Stomach (tissue), 9 donors: ENCODE measurements around the gene RAB17. TPM values are rescaled to one million over a fixed set of nuclear protein-coding genes. Genes with fewer than 3 reads are reported as not detected.

Source experiments
- DNase-seq, 2 donors: peaks; one replicate each; pipeline versions ENCODE4 v3.0.0 to v3.0.0-alpha.2; 2013 to 2019
- H3K27ac ChIP-seq, 5 donors: fragments of 200-600 bp in 4 of 5; sonication (generic) in 4 of 5; one replicate each; pipeline ENCODE4 v1.5.1; 2013 to 2019; ENCODE audit warnings: mild to moderate bottlenecking in 1 of 5, moderate library complexity in 1 of 5
- H3K27me3 ChIP-seq, 3 donors: fragments of 200-600 bp; sonication (generic); one replicate each; pipeline ENCODE4 v1.5.1; 2017 to 2019; ENCODE audit warnings: mixed run types in 1 of 3
- H3K36me3 ChIP-seq, 4 donors: fragments of 200-600 bp; sonication (generic); 1 replicate in 3 of 4; 2 replicates in 1 of 4; pipeline ENCODE4 v1.5.1; 2016 to 2019
- H3K4me1 ChIP-seq, 4 donors: fragments of 200-600 bp; sonication (generic); one replicate each; pipeline ENCODE4 v1.5.1; 2016 to 2019
- H3K4me3 ChIP-seq, 4 donors: fragments of 200-600 bp; sonication (generic) in 3 of 4; one replicate each; pipeline ENCODE4 v1.5.1; 2016 to 2019; ENCODE audit warnings: mild to moderate bottlenecking in 1 of 4
- H3K9me3 ChIP-seq, 4 donors: fragments of 200-600 bp; sonication (generic); one replicate each; pipeline ENCODE4 v1.5.1; 2016 to 2019
- EP300 ChIP-seq: sonication (generic); formaldehyde crosslinking; IDR thresholded peaks from one replicate; pipeline ENCODE4 v1.6.1; 2017; ENCODE audit warnings: antibody characterized with exemption
- POLR2A ChIP-seq, 4 donors: fragments of 450-650 bp; IDR thresholded peaks; one replicate each; pipeline ENCODE4 v1.6.1; 2016; ENCODE audit warnings: antibody characterized with exemption in 4 of 4, control low read depth in 2 of 4, mild to moderate bottlenecking in 1 of 4, moderate library complexity in 1 of 4
- POLR2AphosphoS5 ChIP-seq, 3 donors: sonication (generic); formaldehyde crosslinking; IDR thresholded peaks; one replicate each; pipeline ENCODE4 v1.6.1; 2016; ENCODE audit warnings: antibody characterized with exemption in 3 of 3
- WGBS, 5 donors: extraction: QIAGEN DNeasy Blood & Tissue Kit in 3 of 5; methylation state at CpG; one replicate each; pipeline versions ENCODE4 v1.1.5 to v1.1.7; 2013 to 2018; 5-methylcytosine and 5-hydroxymethylcytosine counted together
- intact Hi-C: fragments of 100-400 bp; cut with DNase I; formaldehyde crosslinking; loops from one replicate; pipeline ENCODE4 v1.15.1; 2023; ENCODE audit warnings: low total_unique reads
- polyA plus RNA-seq, 3 donors: library from polyadenylated mRNA; stranded (reverse); fragments of 200-250 nt; gene quantifications; one replicate each; pipeline ENCODE4 v1.2.3, GENCODE V29; 2013
- total RNA-seq, 5 donors: library from RNA; depleted of rRNA; stranded (reverse); fragments of >200 nt; gene quantifications; one replicate each; pipeline versions ENCODE4 v1.1.0 to v1.2.3, GENCODE V29; 2014 to 2016
- TF ChIP-seq, protein P1 (sequence below), 7 experiments: fragments of 450-650 bp in 4 of 7; fragments of 200-600 bp in 3 of 7; sonication (generic) in 3 of 7; IDR thresholded peaks; one replicate each; pipeline ENCODE4 v1.5.1; 2016 to 2019; ENCODE audit warnings: antibody characterized with exemption in 7 of 7, control low read depth in 2 of 7, mild to moderate bottlenecking in 1 of 7
- donor health status: healthy with polysubstance abuse.
- donor health status: Bipolar disorder and iron deficiency.
- donor health status: healthy.

The RAB17 gene
- total and polyA plus RNA-seq, 8 donors: 8.8 to 187 (median 50.8) TPM

DNA sequence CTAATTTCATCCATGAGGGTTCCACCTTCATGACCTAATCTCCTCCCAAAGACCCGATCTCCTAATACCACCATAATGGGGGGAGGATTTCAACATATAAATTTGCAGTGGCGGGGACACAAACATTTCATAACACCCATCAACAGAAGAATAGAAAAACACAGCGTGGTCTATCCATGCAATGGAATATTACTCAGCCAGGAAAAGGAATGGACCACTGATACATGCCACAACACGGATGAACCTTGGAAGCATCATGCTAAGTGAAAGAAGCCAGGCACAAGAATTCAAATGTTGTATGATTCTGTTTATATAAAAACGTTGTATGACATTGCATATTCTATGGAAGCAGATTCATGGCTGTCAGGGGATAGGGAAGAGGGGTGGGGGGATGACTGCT, 21.5 kb downstream of the RAB17 start:
- Histone ChIP-seq H3K27me3 (peaks cover 0 to 14% (median 8%) of the 10 kb centered on the region in 3 donors), H3K4me1 (peaks cover 10 to 18% (median 13%) of the 10 kb centered on the region in 4 donors), H3K36me3 (no peaks in the 10 kb centered on the region), H3K4me3 (no peak overlapping the region), H3K27ac (no peak overlapping the region), H3K9me3 (no peaks in the 10 kb centered on the region)
- no peak for TF ChIP-seq POLR2A (IDR thresholded peaks at IDR 0.05)
- TF ChIP-seq, protein P1, sequence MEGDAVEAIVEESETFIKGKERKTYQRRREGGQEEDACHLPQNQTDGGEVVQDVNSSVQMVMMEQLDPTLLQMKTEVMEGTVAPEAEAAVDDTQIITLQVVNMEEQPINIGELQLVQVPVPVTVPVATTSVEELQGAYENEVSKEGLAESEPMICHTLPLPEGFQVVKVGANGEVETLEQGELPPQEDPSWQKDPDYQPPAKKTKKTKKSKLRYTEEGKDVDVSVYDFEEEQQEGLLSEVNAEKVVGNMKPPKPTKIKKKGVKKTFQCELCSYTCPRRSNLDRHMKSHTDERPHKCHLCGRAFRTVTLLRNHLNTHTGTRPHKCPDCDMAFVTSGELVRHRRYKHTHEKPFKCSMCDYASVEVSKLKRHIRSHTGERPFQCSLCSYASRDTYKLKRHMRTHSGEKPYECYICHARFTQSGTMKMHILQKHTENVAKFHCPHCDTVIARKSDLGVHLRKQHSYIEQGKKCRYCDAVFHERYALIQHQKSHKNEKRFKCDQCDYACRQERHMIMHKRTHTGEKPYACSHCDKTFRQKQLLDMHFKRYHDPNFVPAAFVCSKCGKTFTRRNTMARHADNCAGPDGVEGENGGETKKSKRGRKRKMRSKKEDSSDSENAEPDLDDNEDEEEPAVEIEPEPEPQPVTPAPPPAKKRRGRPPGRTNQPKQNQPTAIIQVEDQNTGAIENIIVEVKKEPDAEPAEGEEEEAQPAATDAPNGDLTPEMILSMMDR (IDR thresholded peaks at IDR 0.05): no peak
- TF ChIP-seq EP300: no peak
- no peak for TF ChIP-seq POLR2AphosphoS5 (IDR thresholded peaks at IDR 0.05)
- DNase-seq: no peak
- intact Hi-C loops: no loop called here
- WGBS, 5 donors: 88 to 94% (median 92%) methylated on average over 5 of the region's 5 CpGs

DNA sequence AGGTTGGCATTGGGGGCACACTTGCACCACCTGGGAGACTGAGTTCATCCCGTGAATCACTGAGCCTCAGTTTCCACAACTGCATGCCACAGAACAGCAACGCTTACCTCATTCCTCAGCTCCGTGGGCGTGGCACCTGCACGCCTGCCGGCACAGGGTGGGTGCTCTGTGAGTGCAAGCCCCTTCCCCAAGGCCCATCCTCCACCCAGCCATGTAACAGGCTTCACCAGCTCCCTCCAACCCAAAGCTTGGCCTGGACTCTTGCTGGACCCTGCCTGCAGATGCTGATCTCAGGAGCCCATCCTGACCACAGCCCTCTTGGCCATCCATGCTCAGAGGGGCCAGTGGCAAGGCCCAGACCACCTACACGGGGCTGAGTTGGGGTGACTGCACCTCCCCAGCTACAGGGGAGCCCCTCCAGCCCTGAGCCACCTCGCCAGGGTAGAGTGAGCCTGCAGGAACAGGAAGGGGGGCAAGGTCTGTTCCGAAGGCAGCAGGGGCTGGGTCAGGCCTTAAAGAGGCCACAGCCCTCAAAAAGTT, 22.3 kb downstream of the RAB17 start:
- no peaks in the 10 kb centered on the region for H3K9me3 ChIP-seq
- H3K36me3 ChIP-seq: no peaks in the 10 kb centered on the region
- TF ChIP-seq, protein P1 (IDR thresholded peaks at IDR 0.05): no peak
- no peak for TF ChIP-seq POLR2AphosphoS5 (IDR thresholded peaks at IDR 0.05)
- no peak overlapping the region for H3K27ac ChIP-seq
- peaks cover 0 to 23% (median 16%) of the 10 kb centered on the region in 3 donors for H3K27me3 ChIP-seq
- peaks cover 10 to 16% (median 13%) of the 10 kb centered on the region in 4 donors for H3K4me1 ChIP-seq
- H3K4me3 ChIP-seq: no peak overlapping the region
- intact Hi-C loops: no loop called here
- no peak for DNase-seq
- 65 to 73% (median 67%) methylated on average over 6 to 9 of the region's 9 CpGs for WGBS, 5 donors

DNA sequence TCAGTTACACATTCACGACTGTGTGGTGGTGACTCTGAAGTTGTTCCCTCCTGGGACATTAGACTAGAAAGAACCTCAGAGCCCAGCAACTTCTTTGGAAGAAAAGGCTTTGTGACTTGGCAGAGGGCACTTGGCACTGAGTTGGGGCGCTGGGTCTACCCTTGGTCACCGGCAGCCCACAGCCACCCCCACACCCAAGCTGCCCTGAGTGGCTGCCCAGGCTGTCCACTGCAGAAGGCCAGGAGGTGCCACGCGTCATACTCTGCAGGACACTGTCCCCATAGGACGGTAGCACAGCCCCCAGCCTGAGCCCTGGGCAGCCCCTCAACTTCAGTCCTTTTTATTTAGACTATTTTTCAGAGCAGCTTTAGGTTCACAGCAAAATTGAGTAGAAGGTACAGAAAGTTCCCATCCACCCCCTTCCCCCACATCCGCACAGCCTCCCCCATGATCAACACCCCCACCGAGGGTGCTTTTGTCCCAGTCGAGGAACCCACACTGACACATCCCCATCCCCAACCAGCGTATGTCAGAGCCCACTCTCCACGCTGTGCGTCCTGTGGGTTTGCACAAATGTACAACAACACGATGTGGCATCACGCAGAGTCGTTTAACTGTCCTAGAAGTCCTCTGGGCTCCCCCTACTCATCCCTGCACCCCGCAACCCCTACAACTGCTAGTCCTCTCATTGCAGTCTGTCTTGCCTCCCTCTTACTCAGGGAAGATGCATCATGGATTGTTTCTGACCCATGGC, 23.1 kb downstream of the RAB17 start:
- H3K27me3 ChIP-seq: peaks cover 0 to 24% (median 16%) of the 10 kb centered on the region in 3 donors
- H3K4me3 ChIP-seq: no peak overlapping the region
- H3K9me3 ChIP-seq: no peaks in the 10 kb centered on the region
- WGBS, 5 donors: 82 to 90% (median 87%) methylated on average over 16 of the region's 16 CpGs
- peaks cover 6 to 10% (median 9%) of the 10 kb centered on the region in 4 donors for H3K4me1 ChIP-seq
- TF ChIP-seq EP300 (no peak), POLR2A (IDR thresholded peaks at IDR 0.05) (no peak), POLR2AphosphoS5 (IDR thresholded peaks at IDR 0.05) (no peak)
- TF ChIP-seq, protein P1 (IDR thresholded peaks at IDR 0.05): no peak
- intact Hi-C loops: no loop called here
- no peaks in the 10 kb centered on the region for H3K36me3 ChIP-seq
- no peak overlapping the region for H3K27ac ChIP-seq
- no peak for DNase-seq

DNA sequence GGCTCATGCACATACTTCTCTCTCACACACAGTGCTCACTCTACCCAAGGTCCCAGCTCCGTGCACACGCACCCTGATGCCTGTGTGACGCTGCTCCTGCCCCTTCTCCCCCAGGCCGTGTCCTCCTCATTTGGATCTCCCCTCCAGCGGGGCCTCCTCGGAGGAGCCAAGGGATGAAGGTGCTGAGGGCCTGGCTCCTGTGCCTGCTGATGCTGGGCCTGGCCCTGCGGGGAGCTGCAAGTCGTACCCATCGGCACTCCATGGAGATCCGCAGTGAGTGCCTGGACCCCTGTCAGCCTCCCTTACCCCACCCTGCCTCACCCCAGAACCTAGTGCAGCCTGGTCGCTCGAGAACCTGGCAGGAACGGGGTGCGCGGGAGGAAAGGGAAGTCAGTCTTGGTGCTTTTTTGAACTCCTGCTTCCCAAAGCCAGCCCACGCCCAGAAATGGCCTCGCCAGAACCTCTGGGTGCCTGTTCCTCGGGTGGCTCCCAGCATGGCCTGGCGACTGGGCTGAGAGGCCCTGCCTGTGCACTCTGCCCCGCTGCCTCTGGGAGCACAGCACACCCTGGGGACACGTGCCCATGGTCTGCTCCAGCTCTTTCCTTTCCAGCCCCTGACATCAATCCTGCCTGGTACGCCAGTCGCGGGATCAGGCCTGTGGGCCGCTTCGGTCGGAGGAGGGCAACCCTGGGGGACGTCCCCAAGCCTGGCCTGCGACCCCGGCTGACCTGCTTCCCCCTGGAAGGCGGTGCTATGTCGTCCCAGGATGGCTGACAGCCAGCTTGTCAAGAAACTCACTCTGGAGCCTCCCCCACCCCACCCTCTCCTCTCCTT, 23.9 kb downstream of the RAB17 start, which contains the start of gene PRLH:
PRLH (plus strand) TSS at position 174 of the 835 bp plus-strand sequence; CDS start at position 174, 0 bp downstream.
- H3K4me1 ChIP-seq: peaks cover 0 to 1% (median under 1%) of the 10 kb centered on the region in 4 donors
- 70 to 84% (median 75%) methylated on average over 22 to 32 of the region's 32 CpGs for WGBS, 5 donors
- no peak within 1 kb of the TSS for H3K4me3 ChIP-seq
- no peak for DNase-seq
- no peaks in the 10 kb centered on the region for H3K36me3 ChIP-seq
- TF ChIP-seq POLR2AphosphoS5 (IDR thresholded peaks at IDR 0.05): no peak
- TF ChIP-seq, protein P1 (IDR thresholded peaks at IDR 0.05): no peak
- TF ChIP-seq POLR2A (IDR thresholded peaks at IDR 0.05): no peak
- no peak for TF ChIP-seq EP300
- peaks cover 0 to 24% (median 16%) of the 10 kb centered on the region in 3 donors for H3K27me3 ChIP-seq
- no peaks in the 10 kb centered on the region for H3K9me3 ChIP-seq
- intact Hi-C loops: no loop called here
- H3K27ac ChIP-seq: no peak within 1 kb of the TSS
